DMS53 (cell line): ENCODE measurements around the gene USP34.
"Not testable (repeated sequence)": the region's sequence is repeated elsewhere in the genome, so short reads cannot be mapped to it uniquely, and the experiment has no call there.

Source experiments
- DNase-seq: peaks from one replicate; lab custom pipeline; 2025; lab: John Stamatoyannopoulos, UW

Gene USP34

DNA sequence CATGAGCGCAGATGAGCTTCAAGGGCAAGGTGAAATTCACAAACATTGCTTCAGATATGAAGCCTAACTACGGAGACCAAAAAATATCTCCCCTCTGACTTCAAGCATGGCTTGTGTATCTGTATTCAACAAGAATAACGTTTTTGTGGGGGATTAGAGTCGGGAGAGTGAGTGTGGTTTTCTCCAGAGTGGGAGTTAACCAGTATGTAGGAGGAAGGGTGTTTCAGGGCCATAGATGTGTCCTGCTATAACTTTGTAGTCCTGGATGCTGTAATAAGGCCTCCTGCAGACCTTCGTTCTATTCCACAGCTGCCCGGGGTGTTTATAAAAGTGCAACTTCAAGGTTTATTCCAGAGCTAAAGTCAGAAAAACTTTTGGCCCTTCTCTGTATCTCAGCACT, 321.8 kb downstream of the USP34 start:
- DNase-seq: no peak

GRCh38 chr2:61148091-61148490, 322.8 kb downstream of the USP34 start:
- not testable (repeated sequence) for DNase-seq

GRCh38 chr2:61145990-61146389, 324.9 kb downstream of the USP34 start:
- DNase-seq: no peak

GRCh38 chr2:61144697-61145268, 326.1 kb downstream of the USP34 start:
- DNase-seq: peak; percentile 98

DNA sequence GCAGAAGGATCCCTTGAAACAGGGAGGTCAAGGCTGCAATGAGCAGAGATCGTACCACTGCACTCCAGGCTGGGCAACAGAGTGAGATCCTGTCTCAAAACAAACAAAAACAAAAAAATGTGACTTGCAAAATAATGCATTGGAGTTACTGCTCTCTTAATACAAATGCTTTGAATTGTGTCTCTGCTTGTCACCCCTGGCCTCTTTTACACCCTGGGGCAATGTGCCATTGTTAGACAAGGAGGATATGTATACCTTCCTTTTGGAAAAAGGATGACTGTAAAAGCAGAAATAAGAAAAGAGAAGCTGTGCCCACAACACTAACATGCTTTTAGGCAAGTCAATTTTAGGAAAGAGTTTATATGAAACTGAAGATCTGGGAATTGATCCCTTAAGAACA, 329.7 kb downstream of the USP34 start:
- no peak for DNase-seq

DNA sequence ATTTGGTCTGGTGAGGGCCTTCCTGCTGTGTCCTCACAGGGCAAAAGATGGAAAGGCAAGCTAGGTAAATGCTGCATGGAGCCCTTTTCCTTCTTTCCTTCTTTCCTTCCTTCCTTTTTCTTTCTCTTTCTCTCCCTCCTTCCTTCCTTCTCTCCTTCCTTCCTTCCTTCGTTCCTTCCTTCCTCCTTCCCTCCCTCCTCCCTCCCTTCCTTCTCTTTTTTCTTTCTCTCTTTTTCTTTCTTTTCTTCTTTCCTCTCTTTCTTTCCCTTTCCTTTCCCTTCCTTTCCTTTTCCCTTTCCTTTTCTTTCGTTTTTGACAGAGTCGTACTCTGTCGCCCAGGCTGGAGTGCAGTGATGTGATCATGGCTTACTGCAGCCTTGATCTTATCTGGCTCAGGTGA, 332.0 kb downstream of the USP34 start:
- no peak for DNase-seq
